K562 (cell line): ENCODE data around the gene WNT11.

Source experiments
- ARNT ChIP-seq, 2 experiments: fragments of 450-650 bp; IDR thresholded peaks; 2 replicates each; pipeline ENCODE4 v1.6.1; 2016; ENCODE audit warnings: mild to moderate bottlenecking in 1 of 2
- HDAC1 ChIP-seq, 2 experiments: fragments of 450-650 bp; IDR thresholded peaks; 2 replicates each; pipeline ENCODE4 v1.6.1; 2016 to 2017; ENCODE audit warnings: inconsistent platforms in 1 of 2, mild to moderate bottlenecking in 1 of 2, moderate library complexity in 1 of 2
- POLR2AphosphoS2 ChIP-seq: IDR thresholded peaks from 2 replicates; pipeline ENCODE4 v1.6.1; 2012; ENCODE audit warnings: low read length, improper control_type of control experiment
- TF ChIP-seq, protein P1 (sequence below): sonication (generic); formaldehyde crosslinking; IDR thresholded peaks from 2 replicates; pipeline ENCODE4 v1.8.1; 2023; ENCODE audit warnings: mild to moderate bottlenecking, missing genetic modification reagents, moderate library complexity

- no peak for TF ChIP-seq POLR2AphosphoS2
- TF ChIP-seq, protein P1, sequence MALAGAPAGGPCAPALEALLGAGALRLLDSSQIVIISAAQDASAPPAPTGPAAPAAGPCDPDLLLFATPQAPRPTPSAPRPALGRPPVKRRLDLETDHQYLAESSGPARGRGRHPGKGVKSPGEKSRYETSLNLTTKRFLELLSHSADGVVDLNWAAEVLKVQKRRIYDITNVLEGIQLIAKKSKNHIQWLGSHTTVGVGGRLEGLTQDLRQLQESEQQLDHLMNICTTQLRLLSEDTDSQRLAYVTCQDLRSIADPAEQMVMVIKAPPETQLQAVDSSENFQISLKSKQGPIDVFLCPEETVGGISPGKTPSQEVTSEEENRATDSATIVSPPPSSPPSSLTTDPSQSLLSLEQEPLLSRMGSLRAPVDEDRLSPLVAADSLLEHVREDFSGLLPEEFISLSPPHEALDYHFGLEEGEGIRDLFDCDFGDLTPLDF (CRISPR knock-in tag): no peak
- TF ChIP-seq ARNT (IDR thresholded peaks at IDR 0.05): no peak
- TF ChIP-seq HDAC1 (IDR thresholded peaks at IDR 0.05): no peak
Measured at GRCh38 chr11:76214968-76215548, 8.8 kb upstream of the WNT11 start.
